Type B pancreatic cell (in vitro differentiated cells): ENCODE measurements around the gene ATP2A1. TPM values are rescaled to one million over a fixed set of nuclear protein-coding genes. Genes with fewer than 3 reads are reported as not detected.
"Not testable (repeated sequence)": the region's sequence is repeated elsewhere in the genome, so short reads cannot be mapped to it uniquely, and the experiment has no call there.

Source experiments
- DNase-seq: peaks from one replicate; pipeline ENCODE4 v3.0.0; 2021; ENCODE audit warnings: mixed read lengths; ENCODE audit not compliant: unreplicated experiment; ENCODE audit errors: extremely low spot score
- H3K27ac Mint-ChIP-seq: 2 replicates; pipeline ENCODE4 v1.8.0; 2021; ENCODE audit warnings: mild to moderate bottlenecking, mixed read lengths
- H3K27me3 Mint-ChIP-seq: 2 replicates; pipeline ENCODE4 v1.8.0; 2021; ENCODE audit warnings: mixed read lengths
- H3K36me3 Mint-ChIP-seq: 2 replicates; pipeline ENCODE4 v1.8.0; 2021; ENCODE audit warnings: mixed read lengths
- H3K4me1 Mint-ChIP-seq: one replicate; pipeline ENCODE4 v1.8.0; 2021; ENCODE audit warnings: mixed read lengths; ENCODE audit not compliant: unreplicated experiment
- H3K4me3 Mint-ChIP-seq: 2 replicates; pipeline ENCODE4 v1.8.0; 2021; ENCODE audit warnings: mild to moderate bottlenecking, mixed read lengths
- H3K9me3 Mint-ChIP-seq: 2 replicates; pipeline ENCODE4 v1.8.0; 2021; ENCODE audit warnings: mixed read lengths
- total RNA-seq: library from RNA; stranded (reverse); gene quantifications from 2 replicates; pipeline ENCODE4 v1.2.1, GENCODE V29; 2021; ENCODE audit warnings: low replicate concordance
- TF ChIP-seq, protein P1 (sequence below): fragments of 200-600 bp; sonication (generic); conservative IDR thresholded peaks from 2 replicates; pipeline ENCODE4 v1.5.0; 2021; ENCODE audit warnings: antibody characterized with exemption, mild to moderate bottlenecking

Gene ATP2A1
- total RNA-seq, 1 donor from 2014 or later: 4.4 TPM

- peak overlapping the region; percentile 99 for H3K4me3 Mint-ChIP-seq
- TF ChIP-seq, protein P1, sequence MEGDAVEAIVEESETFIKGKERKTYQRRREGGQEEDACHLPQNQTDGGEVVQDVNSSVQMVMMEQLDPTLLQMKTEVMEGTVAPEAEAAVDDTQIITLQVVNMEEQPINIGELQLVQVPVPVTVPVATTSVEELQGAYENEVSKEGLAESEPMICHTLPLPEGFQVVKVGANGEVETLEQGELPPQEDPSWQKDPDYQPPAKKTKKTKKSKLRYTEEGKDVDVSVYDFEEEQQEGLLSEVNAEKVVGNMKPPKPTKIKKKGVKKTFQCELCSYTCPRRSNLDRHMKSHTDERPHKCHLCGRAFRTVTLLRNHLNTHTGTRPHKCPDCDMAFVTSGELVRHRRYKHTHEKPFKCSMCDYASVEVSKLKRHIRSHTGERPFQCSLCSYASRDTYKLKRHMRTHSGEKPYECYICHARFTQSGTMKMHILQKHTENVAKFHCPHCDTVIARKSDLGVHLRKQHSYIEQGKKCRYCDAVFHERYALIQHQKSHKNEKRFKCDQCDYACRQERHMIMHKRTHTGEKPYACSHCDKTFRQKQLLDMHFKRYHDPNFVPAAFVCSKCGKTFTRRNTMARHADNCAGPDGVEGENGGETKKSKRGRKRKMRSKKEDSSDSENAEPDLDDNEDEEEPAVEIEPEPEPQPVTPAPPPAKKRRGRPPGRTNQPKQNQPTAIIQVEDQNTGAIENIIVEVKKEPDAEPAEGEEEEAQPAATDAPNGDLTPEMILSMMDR: no peak
- no peak for DNase-seq
- no peaks in the 10 kb centered on the region for H3K27me3 Mint-ChIP-seq
- H3K9me3 Mint-ChIP-seq: no peaks in the 10 kb centered on the region
- peaks cover 21% of the 10 kb centered on the region for H3K4me1 Mint-ChIP-seq
- peaks cover 1% of the 10 kb centered on the region for H3K36me3 Mint-ChIP-seq
- peak overlapping the region; percentile 99 for H3K27ac Mint-ChIP-seq
These were observed 13.1 kb upstream of the ATP2A1 start for GRCh38 chr16:28865001-28865688.

GRCh38 chr16:28865722-28866453, 12.4 kb upstream of the ATP2A1 start:
- Mint-ChIP-seq H3K27me3 (no peaks in the 10 kb centered on the region), H3K27ac (no peak overlapping the region), H3K36me3 (peaks cover 4% of the 10 kb centered on the region), H3K9me3 (no peaks in the 10 kb centered on the region), H3K4me3 (peak overlapping the region; percentile 31), H3K4me1 (peaks cover 21% of the 10 kb centered on the region)
- no peak for DNase-seq
- TF ChIP-seq, protein P1: no peak

- TF ChIP-seq, protein P1: no peak
- no peak overlapping the region for H3K27ac Mint-ChIP-seq
- H3K9me3 Mint-ChIP-seq: no peaks in the 10 kb centered on the region
- DNase-seq: no peak
- peaks cover 4% of the 10 kb centered on the region for H3K36me3 Mint-ChIP-seq
- H3K4me1 Mint-ChIP-seq: peaks cover 21% of the 10 kb centered on the region
- H3K4me3 Mint-ChIP-seq: no peak overlapping the region
- no peaks in the 10 kb centered on the region for H3K27me3 Mint-ChIP-seq
These were observed 11.9 kb upstream of the ATP2A1 start for GRCh38 chr16:28866454-28866804.

- H3K4me1 Mint-ChIP-seq: peaks cover 21% of the 10 kb centered on the region
- TF ChIP-seq, protein P1: no peak
- H3K4me3 Mint-ChIP-seq: no peak overlapping the region
- no peaks in the 10 kb centered on the region for H3K9me3 Mint-ChIP-seq
- H3K36me3 Mint-ChIP-seq: peaks cover 4% of the 10 kb centered on the region
- DNase-seq: no peak
- H3K27me3 Mint-ChIP-seq: no peaks in the 10 kb centered on the region
- no peak overlapping the region for H3K27ac Mint-ChIP-seq
These were observed 11.0 kb upstream of the ATP2A1 start for GRCh38 chr16:28867241-28867640.

DNA sequence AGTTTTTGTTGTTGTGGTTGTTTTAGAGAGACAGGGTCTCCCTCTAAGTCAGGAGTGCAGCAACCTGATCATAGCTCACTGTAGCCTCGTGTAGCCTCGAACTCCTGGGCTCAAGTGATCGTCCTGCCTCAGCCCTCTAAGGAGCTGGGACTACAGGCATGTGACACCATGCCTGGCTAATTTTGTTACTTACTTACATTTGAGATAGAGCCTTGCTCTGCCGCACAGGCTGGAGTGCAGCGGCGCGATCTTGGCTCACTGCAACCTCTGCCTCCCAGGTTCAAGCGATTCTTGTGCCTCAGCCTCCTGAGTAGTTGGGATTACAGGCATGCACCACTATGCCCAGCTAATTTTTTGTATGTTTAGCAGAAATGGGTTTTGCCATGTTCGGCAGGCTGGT, 10.6 kb upstream of the ATP2A1 start:
- not testable (repeated sequence) for H3K9me3 Mint-ChIP-seq, H3K4me3 Mint-ChIP-seq, H3K27ac Mint-ChIP-seq, H3K27me3 Mint-ChIP-seq, H3K36me3 Mint-ChIP-seq, DNase-seq
- peaks cover 21% of the 10 kb centered on the region for H3K4me1 Mint-ChIP-seq

DNA sequence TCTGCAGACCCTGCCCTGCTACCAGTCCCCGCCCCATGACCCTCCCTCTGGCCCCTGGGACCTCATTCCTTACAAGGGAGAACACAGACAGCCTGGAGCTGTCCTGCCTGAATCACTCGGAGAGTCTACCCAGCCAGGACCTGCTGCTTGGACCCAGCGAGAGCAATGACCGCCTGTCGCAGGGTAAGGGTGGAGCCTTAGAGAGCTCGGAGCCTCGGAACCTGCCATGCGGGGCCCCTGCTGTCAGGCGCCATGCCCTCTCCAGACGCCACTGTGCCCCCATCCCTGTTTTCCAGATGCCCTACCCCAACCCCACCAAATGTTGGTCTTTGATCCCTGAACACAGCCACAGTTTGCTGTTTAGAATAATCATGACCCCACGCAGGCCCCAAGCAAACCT, 9.1 kb upstream of the ATP2A1 start:
- Mint-ChIP-seq H3K9me3 (no peaks in the 10 kb centered on the region), H3K4me3 (no peak overlapping the region), H3K27ac (no peak overlapping the region), H3K27me3 (no peaks in the 10 kb centered on the region), H3K36me3 (peaks cover 4% of the 10 kb centered on the region), H3K4me1 (peaks cover 14% of the 10 kb centered on the region)
- TF ChIP-seq, protein P1: no peak
- DNase-seq: no peak
